Ishikawa (cell line): ENCODE data around the gene SLCO3A1.

Source experiments
- CEBPB ChIP-seq: IDR thresholded peaks from 2 replicates; pipeline ENCODE4 v1.6.1; 2012
- CREB1 ChIP-seq: IDR thresholded peaks from 2 replicates; pipeline ENCODE4 v1.6.1; 2012; ENCODE audit warnings: low read depth
- EGR1 ChIP-seq: IDR thresholded peaks from 2 replicates; pipeline ENCODE4 v1.6.1; 2012
- EP300 ChIP-seq: IDR thresholded peaks from 2 replicates; pipeline ENCODE4 v1.6.1; 2012; ENCODE audit warnings: borderline replicate concordance
- FOXM1 ChIP-seq: IDR thresholded peaks from 2 replicates; pipeline ENCODE4 v1.6.1; 2012; ENCODE audit warnings: low read depth, borderline replicate concordance
- MAX ChIP-seq: IDR thresholded peaks from 2 replicates; pipeline ENCODE4 v1.6.1; 2012
- NFIC ChIP-seq: IDR thresholded peaks from 2 replicates; pipeline ENCODE4 v1.6.1; 2012
- RAD21 ChIP-seq: IDR thresholded peaks from 2 replicates; pipeline ENCODE4 v1.6.1; 2012; ENCODE audit warnings: low read depth
- REST ChIP-seq: IDR thresholded peaks from 2 replicates; pipeline ENCODE4 v1.6.1; 2012; ENCODE audit warnings: low read depth, mild to moderate bottlenecking
- TAF1 ChIP-seq: IDR thresholded peaks from 2 replicates; pipeline ENCODE4 v1.6.1; 2012; ENCODE audit warnings: low read depth, mild to moderate bottlenecking
- TCF12 ChIP-seq: IDR thresholded peaks from 2 replicates; pipeline ENCODE4 v1.6.1; 2012; ENCODE audit warnings: low read depth
- TEAD4 ChIP-seq: IDR thresholded peaks from 2 replicates; pipeline ENCODE4 v1.6.1; 2012
- YY1 ChIP-seq: IDR thresholded peaks from 2 replicates; pipeline ENCODE4 v1.6.1; 2012; ENCODE audit warnings: low read depth
- ZBTB7A ChIP-seq: IDR thresholded peaks from 2 replicates; pipeline ENCODE4 v1.6.1; 2012; ENCODE audit warnings: low read depth
- TF ChIP-seq, protein P1 (sequence below): IDR thresholded peaks from 2 replicates; pipeline ENCODE4 v1.6.1; 2012

Gene SLCO3A1

GRCh38 chr15:91866371-91866905, 12.9 kb downstream of the SLCO3A1 start:
- TF ChIP-seq EP300 (no peak), TEAD4 (no peak), NFIC (no peak), YY1 (no peak), FOXM1 (no peak), CEBPB (no peak), TCF12 (no peak)

GRCh38 chr15:91866971-91867372, 13.5 kb downstream of the SLCO3A1 start:
- no peak for TF ChIP-seq ZBTB7A
- TF ChIP-seq CREB1: no peak
- TF ChIP-seq REST: no peak
- TF ChIP-seq EGR1: no peak
- TF ChIP-seq YY1: no peak
- TF ChIP-seq, protein P1, sequence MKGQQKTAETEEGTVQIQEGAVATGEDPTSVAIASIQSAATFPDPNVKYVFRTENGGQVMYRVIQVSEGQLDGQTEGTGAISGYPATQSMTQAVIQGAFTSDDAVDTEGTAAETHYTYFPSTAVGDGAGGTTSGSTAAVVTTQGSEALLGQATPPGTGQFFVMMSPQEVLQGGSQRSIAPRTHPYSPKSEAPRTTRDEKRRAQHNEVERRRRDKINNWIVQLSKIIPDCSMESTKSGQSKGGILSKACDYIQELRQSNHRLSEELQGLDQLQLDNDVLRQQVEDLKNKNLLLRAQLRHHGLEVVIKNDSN: no peak
- no peak for TF ChIP-seq NFIC
- no peak for TF ChIP-seq TCF12
- TF ChIP-seq FOXM1: no peak
- TF ChIP-seq MAX: no peak
- no peak for TF ChIP-seq RAD21
- TF ChIP-seq TAF1: no peak
- TF ChIP-seq TEAD4: no peak
- no peak for TF ChIP-seq CEBPB
- TF ChIP-seq EP300: no peak

- TF ChIP-seq RAD21 (no peak), ZBTB7A (no peak), NFIC (no peak), YY1 (no peak), REST (no peak), TAF1 (no peak), EP300 (no peak), CEBPB (no peak)
These were observed 14.1 kb downstream of the SLCO3A1 start for GRCh38 chr15:91867581-91868026.

- TF ChIP-seq ZBTB7A: no peak
- TF ChIP-seq EP300: no peak
These were observed 17.5 kb downstream of the SLCO3A1 start for GRCh38 chr15:91870876-91871537.

DNA sequence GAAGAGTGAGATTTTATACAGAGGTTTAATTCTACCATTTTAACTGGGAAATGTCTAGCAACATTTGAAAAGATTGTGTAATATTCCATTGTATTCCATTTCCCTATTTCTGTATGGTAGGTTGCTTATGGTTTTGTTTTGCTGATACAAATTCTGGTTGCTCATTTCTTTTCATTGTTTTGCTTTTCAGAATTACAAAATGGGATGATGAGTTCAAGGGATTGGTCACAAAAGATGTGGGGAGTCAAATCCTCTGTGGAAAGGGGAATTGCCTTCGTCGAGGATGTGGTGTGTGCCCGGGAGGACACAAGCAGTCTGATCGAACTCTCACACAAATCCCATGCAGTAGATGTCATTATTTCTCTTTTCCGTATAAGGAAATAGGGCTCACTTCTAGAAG, 18.3 kb downstream of the SLCO3A1 start:
- TF ChIP-seq ZBTB7A (no peak), CEBPB (no peak), EP300 (no peak), MAX (no peak), CREB1 (no peak), REST (no peak), TAF1 (no peak), TCF12 (no peak), RAD21 (no peak), TEAD4 (no peak), FOXM1 (no peak), EGR1 (no peak), YY1 (no peak), NFIC (no peak)
- TF ChIP-seq, protein P1: no peak
